Sigmoid colon (tissue), 7 donors: ENCODE data around the gene UTS2. TPM values are rescaled to one million over a fixed set of nuclear protein-coding genes. Genes with fewer than 3 reads are reported as not detected.

Source experiments
- DNase-seq: peaks from one replicate; pipeline ENCODE4 v3.0.0-alpha.2; 2019
- H3K27ac ChIP-seq, 4 donors: fragments of 200-600 bp; sonication (generic); one replicate each; pipeline ENCODE4 v1.5.1; 2016 to 2019; ENCODE audit warnings: mild to moderate bottlenecking in 1 of 4
- H3K27me3 ChIP-seq, 3 donors: fragments of 200-600 bp; sonication (generic); one replicate each; pipeline ENCODE4 v1.5.1; 2019; ENCODE audit warnings: mild to moderate bottlenecking in 1 of 3
- H3K36me3 ChIP-seq, 4 donors: fragments of 200-600 bp; sonication (generic); one replicate each; pipeline ENCODE4 v1.5.1; 2016 to 2019
- H3K4me1 ChIP-seq, 4 donors: fragments of 200-600 bp; sonication (generic); one replicate each; pipeline ENCODE4 v1.5.1; 2017 to 2019
- H3K4me3 ChIP-seq, 4 donors: fragments of 200-600 bp; sonication (generic); one replicate each; pipeline ENCODE4 v1.5.1; 2017 to 2019; ENCODE audit warnings: mild to moderate bottlenecking in 2 of 4, moderate library complexity in 1 of 4
- H3K9me3 ChIP-seq, 4 donors: fragments of 200-600 bp in 3 of 4; sonication (generic) in 3 of 4; one replicate each; pipeline versions ENCODE4 v1.5.1 to v1.6.1; 2013 to 2019
- EP300 ChIP-seq, 4 donors: sonication (generic); formaldehyde crosslinking; IDR thresholded peaks; one replicate each; pipeline ENCODE4 v1.6.1; 2017; ENCODE audit warnings: antibody characterized with exemption in 4 of 4
- POLR2A ChIP-seq, 2 donors: fragments of 450-650 bp; IDR thresholded peaks; one replicate each; pipeline ENCODE4 v1.6.1; 2016; ENCODE audit warnings: antibody characterized with exemption in 2 of 2, mild to moderate bottlenecking in 2 of 2, moderate library complexity in 2 of 2
- POLR2AphosphoS5 ChIP-seq, 4 donors: sonication (generic); formaldehyde crosslinking; IDR thresholded peaks; one replicate each; pipeline ENCODE4 v1.6.1; 2017; ENCODE audit warnings: antibody characterized with exemption in 4 of 4
- WGBS, 2 donors: extraction: QIAGEN DNeasy Blood & Tissue Kit; methylation state at CpG; one replicate each; pipeline ENCODE4 v1.1.7; 2013; 5-methylcytosine and 5-hydroxymethylcytosine counted together
- intact Hi-C: fragments of 100-400 bp; cut with DNase I; formaldehyde crosslinking; loops from one replicate; pipeline ENCODE4 v1.15.1; 2023
- polyA plus RNA-seq, 3 donors: library from polyadenylated mRNA; stranded (reverse); fragments of 200-250 nt; gene quantifications; one replicate each; pipeline ENCODE4 v1.2.3, GENCODE V29; 2013
- total RNA-seq, 4 donors: library from RNA; depleted of rRNA; stranded (reverse); fragments of >200 nt; gene quantifications; one replicate each; pipeline ENCODE4 v1.1.0, GENCODE V29; 2016
- TF ChIP-seq, protein P1 (sequence below), 4 experiments: fragments of 450-650 bp in 3 of 4; fragments of 200-600 bp in 1 of 4; IDR thresholded peaks; one replicate each; pipeline ENCODE4 v1.5.1; 2016 to 2019; ENCODE audit warnings: antibody characterized with exemption in 4 of 4, mild to moderate bottlenecking in 3 of 4, moderate library complexity in 2 of 4
- donor health status: healthy with polysubstance abuse.
- donor health status: Bipolar disorder and iron deficiency.
- donor health status: healthy.

Gene UTS2
- total and polyA plus RNA-seq, 7 donors, result 0.20 to 7.2 TPM; not detected in 5

- no peak for DNase-seq
- no peak for TF ChIP-seq POLR2A (IDR thresholded peaks at IDR 0.05)
- WGBS, 2 donors, result 47 to 80% methylated on average over 15 of the region's 15 CpGs
These were observed 3.5 kb upstream of the UTS2 start for GRCh38 chr1:7856345-7856744.

DNA sequence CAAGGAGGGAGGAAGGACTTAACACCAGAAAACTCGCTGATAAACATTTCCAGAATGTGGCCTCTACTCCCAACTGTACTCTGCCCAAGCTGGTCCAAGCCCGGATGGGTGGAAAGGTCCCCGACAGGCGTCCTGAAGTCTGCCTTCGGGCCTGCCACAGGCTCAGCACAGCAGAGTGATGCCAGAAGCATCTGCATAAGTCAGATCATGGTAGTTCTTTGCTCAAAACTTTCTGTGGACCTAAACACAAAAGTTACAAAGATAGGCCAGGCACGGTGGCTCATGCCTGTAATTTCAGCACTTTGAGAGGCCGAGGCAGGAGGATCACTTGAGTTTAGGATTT lies 790 bp upstream of the UTS2 start:
- no peaks in the 10 kb centered on the region for H3K36me3 ChIP-seq
- no peak for DNase-seq
- H3K4me1 ChIP-seq, result no peaks in the 10 kb centered on the region
- 88 to 90% methylated on average over 7 of the region's 7 CpGs for WGBS, 2 donors
- intact Hi-C loops, result no loop called here
- TF ChIP-seq, protein P1, sequence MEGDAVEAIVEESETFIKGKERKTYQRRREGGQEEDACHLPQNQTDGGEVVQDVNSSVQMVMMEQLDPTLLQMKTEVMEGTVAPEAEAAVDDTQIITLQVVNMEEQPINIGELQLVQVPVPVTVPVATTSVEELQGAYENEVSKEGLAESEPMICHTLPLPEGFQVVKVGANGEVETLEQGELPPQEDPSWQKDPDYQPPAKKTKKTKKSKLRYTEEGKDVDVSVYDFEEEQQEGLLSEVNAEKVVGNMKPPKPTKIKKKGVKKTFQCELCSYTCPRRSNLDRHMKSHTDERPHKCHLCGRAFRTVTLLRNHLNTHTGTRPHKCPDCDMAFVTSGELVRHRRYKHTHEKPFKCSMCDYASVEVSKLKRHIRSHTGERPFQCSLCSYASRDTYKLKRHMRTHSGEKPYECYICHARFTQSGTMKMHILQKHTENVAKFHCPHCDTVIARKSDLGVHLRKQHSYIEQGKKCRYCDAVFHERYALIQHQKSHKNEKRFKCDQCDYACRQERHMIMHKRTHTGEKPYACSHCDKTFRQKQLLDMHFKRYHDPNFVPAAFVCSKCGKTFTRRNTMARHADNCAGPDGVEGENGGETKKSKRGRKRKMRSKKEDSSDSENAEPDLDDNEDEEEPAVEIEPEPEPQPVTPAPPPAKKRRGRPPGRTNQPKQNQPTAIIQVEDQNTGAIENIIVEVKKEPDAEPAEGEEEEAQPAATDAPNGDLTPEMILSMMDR (IDR thresholded peaks at IDR 0.05), result no peak
- TF ChIP-seq POLR2A (IDR thresholded peaks at IDR 0.05) (no peak), EP300 (IDR thresholded peaks at IDR 0.05) (no peak), POLR2AphosphoS5 (IDR thresholded peaks at IDR 0.05) (no peak)
- H3K9me3 ChIP-seq, result no peaks in the 10 kb centered on the region
- no peaks in the 10 kb centered on the region for H3K27me3 ChIP-seq
- H3K4me3 ChIP-seq, result no peak overlapping the region
- H3K27ac ChIP-seq, result no peak overlapping the region

More at GRCh38 chr1:7856345-7856744, 3.5 kb upstream of the UTS2 start:
- no peak overlapping the region for H3K4me3 ChIP-seq
- intact Hi-C loops, result no loop called here
- H3K4me1 ChIP-seq, result no peaks in the 10 kb centered on the region
- H3K36me3 ChIP-seq, result no peaks in the 10 kb centered on the region
- H3K27me3 ChIP-seq, result no peaks in the 10 kb centered on the region
- H3K27ac ChIP-seq, result no peak overlapping the region
- H3K9me3 ChIP-seq, result no peaks in the 10 kb centered on the region

DNA sequence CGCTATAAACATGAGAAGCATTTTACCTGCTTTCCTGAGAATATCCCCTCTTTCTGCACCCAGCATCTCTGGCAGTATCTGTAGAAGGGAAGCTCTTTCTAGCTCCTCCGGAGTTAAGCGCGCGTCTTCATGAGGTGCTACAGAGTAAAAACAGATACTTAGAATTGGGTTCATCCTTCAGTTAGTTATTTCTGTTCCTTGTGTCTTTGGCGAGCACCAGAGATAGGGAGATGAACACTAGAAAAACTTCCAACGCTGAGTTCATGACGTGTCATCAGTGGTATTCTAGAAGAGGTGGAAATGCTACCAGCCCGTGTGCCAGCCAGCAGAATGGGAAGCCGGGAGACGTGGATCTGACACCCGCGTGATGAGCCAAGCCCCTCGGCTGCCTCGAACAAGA lies 2.1 kb downstream of the UTS2 start:
- Histone ChIP-seq H3K9me3 (no peaks in the 10 kb centered on the region), H3K4me3 (no peak overlapping the region), H3K27ac (no peak overlapping the region), H3K36me3 (peaks cover 0 to under 1% (median 0%) of the 10 kb centered on the region in 4 donors), H3K4me1 (peaks cover 0 to 12% (median 5%) of the 10 kb centered on the region in 4 donors), H3K27me3 (no peaks in the 10 kb centered on the region)
- 90 to 92% methylated on average over 15 of the region's 15 CpGs for WGBS, 2 donors
- intact Hi-C loops, result no loop called here
- DNase-seq, result no peak
- TF ChIP-seq POLR2AphosphoS5 (IDR thresholded peaks at IDR 0.05), result no peak
- no peak for TF ChIP-seq EP300 (IDR thresholded peaks at IDR 0.05)
- TF ChIP-seq, protein P1 (IDR thresholded peaks at IDR 0.05), result no peak
- no peak for TF ChIP-seq POLR2A (IDR thresholded peaks at IDR 0.05)

- no peaks in the 10 kb centered on the region for H3K9me3 ChIP-seq
- no peak overlapping the region for H3K27ac ChIP-seq
- intact Hi-C loops, result no loop called here
- H3K36me3 ChIP-seq, result peaks cover 0 to 32% (median 5%) of the 10 kb centered on the region in 4 donors
- H3K4me3 ChIP-seq, result no peak overlapping the region
- no peaks in the 10 kb centered on the region for H3K27me3 ChIP-seq
- WGBS, 2 donors, result 71 to 72% methylated on average over 4 of the region's 4 CpGs
- DNase-seq, result no peak
- TF ChIP-seq POLR2AphosphoS5 (IDR thresholded peaks at IDR 0.05), result no peak
- no peak for TF ChIP-seq EP300 (IDR thresholded peaks at IDR 0.05)
- TF ChIP-seq, protein P1 (IDR thresholded peaks at IDR 0.05), result no peak
- no peak for TF ChIP-seq POLR2A (IDR thresholded peaks at IDR 0.05)
- peaks cover 0 to 12% (median 5%) of the 10 kb centered on the region in 4 donors for H3K4me1 ChIP-seq
These were observed 5.3 kb downstream of the UTS2 start for GRCh38 chr1:7847599-7847998.

DNA sequence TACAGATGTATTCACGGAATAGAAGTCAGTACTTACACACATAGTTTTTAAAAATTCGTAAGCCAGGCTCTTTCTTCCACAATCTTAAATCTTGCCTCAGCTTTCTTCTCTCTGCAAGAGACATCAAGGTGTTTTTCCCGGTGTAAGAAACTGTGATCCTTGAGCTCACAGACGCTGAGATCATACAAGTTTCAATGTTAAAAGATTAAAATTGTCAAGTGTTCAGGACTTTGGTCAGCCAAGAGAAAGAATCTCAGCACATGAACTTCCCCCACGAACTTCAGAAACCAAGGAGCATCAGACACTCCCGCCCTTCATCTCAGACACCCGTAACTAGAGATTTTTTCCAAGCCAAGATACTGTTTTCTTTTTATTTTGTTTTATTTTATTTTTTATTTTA lies 6.2 kb downstream of the UTS2 start:
- Histone ChIP-seq H3K36me3 (peaks cover 0 to 41% (median 8%) of the 10 kb centered on the region in 4 donors), H3K27ac (no peak overlapping the region), H3K9me3 (no peaks in the 10 kb centered on the region), H3K27me3 (no peaks in the 10 kb centered on the region), H3K4me1 (peaks cover 0 to 12% (median 5%) of the 10 kb centered on the region in 4 donors), H3K4me3 (no peak overlapping the region)
- DNase-seq, result no peak
- no peak for TF ChIP-seq POLR2A (IDR thresholded peaks at IDR 0.05)
- TF ChIP-seq, protein P1 (IDR thresholded peaks at IDR 0.05), result no peak
- no peak for TF ChIP-seq POLR2AphosphoS5 (IDR thresholded peaks at IDR 0.05)
- no peak for TF ChIP-seq EP300 (IDR thresholded peaks at IDR 0.05)
- 87 to 90% methylated on average over 7 of the region's 7 CpGs for WGBS, 2 donors
- intact Hi-C loops, result no loop called here
